GM12873 (cell line): ENCODE results near the gene BHMT.

ENCODE experiments used
- TF ChIP-seq, protein P1 (sequence below): IDR thresholded peaks from 2 replicates; pipeline ENCODE4 v1.5.1; 2012; ENCODE audit warnings: low read depth, mild to moderate bottlenecking, moderate library complexity, low read length, control low read depth; ENCODE audit not compliant: insufficient read depth; ENCODE audit errors: missing control alignments

Gene BHMT

DNA sequence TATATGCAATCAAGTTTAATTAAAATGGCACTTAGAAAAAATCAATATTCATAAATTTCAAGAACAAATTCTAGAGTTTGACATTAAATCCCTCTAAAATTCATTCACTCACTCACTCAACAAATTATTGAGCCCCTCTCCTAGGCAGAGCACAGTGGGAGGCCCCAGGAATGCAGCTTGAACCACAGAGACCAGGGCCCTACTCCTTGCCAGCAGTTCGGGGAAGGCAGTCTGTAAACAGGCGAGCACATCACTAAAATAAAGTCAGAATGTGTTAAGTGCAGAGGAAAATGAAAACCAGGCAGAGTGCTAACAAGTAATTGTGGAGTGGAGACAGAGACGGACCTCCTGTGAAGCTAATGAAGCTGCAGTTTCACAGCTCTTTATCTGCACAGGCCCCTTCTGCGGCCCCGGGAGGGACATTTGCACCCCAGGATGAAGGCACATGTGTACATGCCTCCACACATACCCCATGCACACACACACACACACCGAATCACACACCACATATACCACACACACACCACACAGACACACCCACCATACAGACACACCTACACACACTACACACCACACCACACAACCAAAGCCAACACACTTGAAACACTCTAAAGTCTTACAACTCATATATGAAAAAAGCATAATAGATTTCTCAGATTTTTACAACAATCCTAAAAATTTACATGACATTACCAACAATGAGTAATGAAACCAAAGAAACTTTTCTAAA, 40.5 kb downstream of the BHMT start:
- TF ChIP-seq, protein P1, sequence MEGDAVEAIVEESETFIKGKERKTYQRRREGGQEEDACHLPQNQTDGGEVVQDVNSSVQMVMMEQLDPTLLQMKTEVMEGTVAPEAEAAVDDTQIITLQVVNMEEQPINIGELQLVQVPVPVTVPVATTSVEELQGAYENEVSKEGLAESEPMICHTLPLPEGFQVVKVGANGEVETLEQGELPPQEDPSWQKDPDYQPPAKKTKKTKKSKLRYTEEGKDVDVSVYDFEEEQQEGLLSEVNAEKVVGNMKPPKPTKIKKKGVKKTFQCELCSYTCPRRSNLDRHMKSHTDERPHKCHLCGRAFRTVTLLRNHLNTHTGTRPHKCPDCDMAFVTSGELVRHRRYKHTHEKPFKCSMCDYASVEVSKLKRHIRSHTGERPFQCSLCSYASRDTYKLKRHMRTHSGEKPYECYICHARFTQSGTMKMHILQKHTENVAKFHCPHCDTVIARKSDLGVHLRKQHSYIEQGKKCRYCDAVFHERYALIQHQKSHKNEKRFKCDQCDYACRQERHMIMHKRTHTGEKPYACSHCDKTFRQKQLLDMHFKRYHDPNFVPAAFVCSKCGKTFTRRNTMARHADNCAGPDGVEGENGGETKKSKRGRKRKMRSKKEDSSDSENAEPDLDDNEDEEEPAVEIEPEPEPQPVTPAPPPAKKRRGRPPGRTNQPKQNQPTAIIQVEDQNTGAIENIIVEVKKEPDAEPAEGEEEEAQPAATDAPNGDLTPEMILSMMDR = no peak

DNA sequence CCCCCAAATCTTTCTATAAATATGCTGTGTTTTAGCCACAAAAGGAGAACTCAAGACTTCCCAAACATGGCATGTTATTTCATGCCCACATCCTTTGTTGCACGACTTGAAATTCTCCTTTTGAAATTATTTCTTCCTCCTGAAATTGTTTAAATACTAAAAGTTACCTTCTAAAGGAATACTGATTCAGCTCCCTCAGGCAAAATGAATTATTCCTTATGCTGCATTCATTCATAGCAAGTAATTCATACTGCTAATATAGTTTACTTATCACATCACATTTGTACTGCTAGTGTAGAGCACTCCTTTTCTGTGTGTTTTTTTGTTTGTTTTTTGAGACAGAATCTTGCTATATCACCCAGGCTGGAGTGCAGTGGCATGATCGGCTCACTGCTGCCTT, 45.7 kb downstream of the BHMT start:
- TF ChIP-seq, protein P1 = no peak

DNA sequence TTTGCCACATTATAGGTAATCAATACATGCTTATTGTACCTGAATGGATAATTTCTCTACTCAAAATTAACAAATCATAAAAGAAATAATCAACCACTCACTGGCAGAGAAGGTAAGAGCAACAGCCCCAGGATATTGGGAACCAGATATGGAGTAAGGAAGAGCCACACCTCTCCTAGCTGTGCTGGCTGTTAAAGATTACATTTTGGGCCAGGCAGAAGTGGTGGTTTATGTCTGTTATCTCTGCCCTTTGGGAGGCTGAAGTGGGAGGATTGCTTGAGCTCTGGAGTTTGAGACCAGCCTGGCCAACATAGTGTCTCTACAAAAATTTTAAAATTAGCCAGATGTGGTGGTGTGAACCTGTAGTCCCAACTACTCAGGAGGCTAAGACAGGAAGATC, 56.4 kb downstream of the BHMT start:
- TF ChIP-seq, protein P1 = no peak

DNA sequence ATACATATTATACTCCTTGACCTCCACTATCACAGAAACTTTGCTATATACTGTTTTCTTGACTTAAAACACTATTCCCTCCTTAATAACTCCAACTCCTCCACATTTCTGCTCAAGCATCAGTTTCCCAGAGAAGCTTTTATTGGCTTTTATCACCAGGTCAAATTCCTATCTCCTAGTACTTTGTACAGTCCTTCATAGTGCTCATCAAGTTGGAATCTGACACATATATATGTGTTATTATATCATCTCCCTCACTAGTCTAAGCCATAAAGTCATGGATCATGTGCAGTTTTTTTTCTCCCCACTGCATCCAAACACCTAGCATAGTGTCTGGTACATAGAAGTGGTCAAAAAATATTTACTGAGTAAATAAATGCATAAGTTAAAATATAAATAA, 59.1 kb downstream of the BHMT start:
- TF ChIP-seq, protein P1 = no peak

DNA sequence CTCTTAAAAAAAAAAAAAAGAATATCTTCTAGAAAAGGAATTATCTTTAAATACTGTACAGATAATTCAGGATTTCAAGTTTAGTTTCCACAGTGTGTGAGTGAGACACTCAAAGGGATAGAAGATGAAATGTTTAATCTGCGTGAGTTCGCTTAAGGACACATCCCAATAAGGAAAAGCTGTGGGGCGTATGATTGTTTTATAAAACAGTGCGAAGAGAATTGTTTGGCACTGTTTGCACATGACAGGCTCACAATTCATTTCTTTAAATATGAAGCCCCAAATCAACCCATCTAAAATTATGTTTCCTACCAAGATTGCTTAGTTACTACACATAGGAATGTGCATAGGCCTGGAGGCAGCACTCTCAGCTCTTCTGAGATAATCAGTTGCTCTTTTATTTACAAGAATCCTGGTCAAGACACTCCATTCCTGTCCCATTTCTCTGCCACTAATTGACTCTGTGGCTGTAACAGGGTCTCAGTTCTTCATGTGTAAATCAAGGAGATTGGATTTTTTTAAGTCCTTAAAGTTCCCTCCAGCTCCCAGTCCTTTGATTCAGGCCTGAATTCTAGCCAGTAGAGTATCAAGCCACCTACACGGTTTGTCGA, 60.1 kb downstream of the BHMT start:
- TF ChIP-seq, protein P1 = no peak

DNA sequence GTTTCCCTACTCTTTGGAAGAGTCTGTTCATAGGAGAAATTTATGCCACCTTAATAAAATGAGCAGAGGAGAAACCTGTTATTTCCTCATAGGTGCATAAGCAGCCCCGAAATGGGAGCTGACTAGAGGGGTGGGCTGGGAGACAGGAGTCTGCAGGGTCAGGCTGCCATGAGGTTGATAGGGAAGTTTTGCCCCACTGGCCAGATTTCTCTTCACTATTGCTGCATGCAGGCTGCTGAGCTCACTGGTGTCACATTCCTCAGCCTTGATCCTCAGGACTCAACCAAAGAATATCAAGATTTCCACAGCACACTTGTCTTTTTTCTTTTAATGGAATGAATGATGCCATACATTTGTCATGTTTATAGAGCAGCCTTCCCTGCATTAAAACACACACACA, 60.7 kb downstream of the BHMT start:
- TF ChIP-seq, protein P1 = no peak

DNA sequence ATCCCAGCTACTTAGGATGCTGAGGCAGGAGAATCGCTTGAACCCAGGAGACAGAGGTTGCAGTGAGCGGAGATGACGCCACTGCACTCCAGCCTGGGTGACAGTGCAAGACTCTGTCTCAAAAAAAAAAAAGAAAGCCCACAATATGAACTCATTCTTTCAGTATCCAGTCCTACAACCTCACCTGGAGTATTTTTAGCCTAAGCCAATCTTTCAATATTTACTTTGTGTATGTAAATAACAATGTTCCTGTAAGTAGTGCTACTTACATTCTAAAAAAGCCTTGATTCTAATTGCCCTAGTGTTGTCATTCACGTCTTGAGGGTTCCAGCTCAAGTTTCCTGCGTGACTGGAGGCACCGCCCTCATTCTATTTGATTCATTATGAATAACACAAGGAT, 62.0 kb downstream of the BHMT start:
- TF ChIP-seq, protein P1 = no peak
